MG63 (cell line): ENCODE results near the gene MTHFD1L. TPM values are rescaled to one million over a fixed set of nuclear protein-coding genes. Genes with fewer than 3 reads are reported as not detected.

Experiments used
- DNase-seq: peaks from one replicate; pipeline ENCODE4 v3.0.0-alpha.2; 2020
- H3K27me3 ChIP-seq: fragments of 250-450 bp; sonication (Bioruptor Pico); 2 replicates; pipeline ENCODE4 v1.5.1; 2020; ENCODE audit warnings: mild to moderate bottlenecking, moderate library complexity
- H3K36me3 ChIP-seq: fragments of 250-450 bp; sonication (Bioruptor Pico); 2 replicates; pipeline ENCODE4 v1.5.1; 2020; ENCODE audit warnings: mild to moderate bottlenecking, moderate library complexity
- H3K4me3 ChIP-seq: fragments of 250-450 bp; sonication (Bioruptor Pico); 2 replicates; pipeline ENCODE4 v1.5.1; 2020; ENCODE audit warnings: mild to moderate bottlenecking, moderate library complexity
- H3K9me3 ChIP-seq: fragments of 250-450 bp; sonication (Bioruptor Pico); 2 replicates; pipeline ENCODE4 v1.5.1; 2020; ENCODE audit warnings: mild to moderate bottlenecking, moderate library complexity
- total RNA-seq: library from RNA; depleted of rRNA; stranded (reverse); fragments of >200 nt; shearing (Covaris generic); gene quantifications from 2 replicates; pipeline ENCODE4 v1.2.3, GENCODE V29; 2014; ENCODE audit warnings: low replicate concordance

The MTHFD1L gene
- total RNA-seq, 1 experiment from 2014 or later, result 64.8 TPM

GRCh38 chr6:151139524-151139923, 274.0 kb downstream of the MTHFD1L start:
- H3K36me3 ChIP-seq, result no peaks in the 10 kb centered on the region
- no peaks in the 10 kb centered on the region for H3K27me3 ChIP-seq
- no peak for DNase-seq
- H3K9me3 ChIP-seq, result no peaks in the 10 kb centered on the region
- no peak overlapping the region for H3K4me3 ChIP-seq

- no peak for DNase-seq
- no peaks in the 10 kb centered on the region for H3K9me3 ChIP-seq
- no peaks in the 10 kb centered on the region for H3K36me3 ChIP-seq
- no peaks in the 10 kb centered on the region for H3K27me3 ChIP-seq
- no peak overlapping the region for H3K4me3 ChIP-seq
Measured at GRCh38 chr6:151140767-151141166, 275.3 kb downstream of the MTHFD1L start.

GRCh38 chr6:151141685-151142084, 276.2 kb downstream of the MTHFD1L start:
- H3K4me3 ChIP-seq, result no peak overlapping the region
- H3K27me3 ChIP-seq, result no peaks in the 10 kb centered on the region
- H3K36me3 ChIP-seq, result no peaks in the 10 kb centered on the region
- no peak for DNase-seq
- H3K9me3 ChIP-seq, result no peaks in the 10 kb centered on the region

GRCh38 chr6:151142676-151143075, 277.2 kb downstream of the MTHFD1L start:
- no peak for DNase-seq
- Histone ChIP-seq H3K9me3 (no peaks in the 10 kb centered on the region), H3K36me3 (no peaks in the 10 kb centered on the region), H3K4me3 (no peak overlapping the region), H3K27me3 (no peaks in the 10 kb centered on the region)

GRCh38 chr6:151143337-151143736, 277.8 kb downstream of the MTHFD1L start:
- no peaks in the 10 kb centered on the region for H3K9me3 ChIP-seq
- H3K4me3 ChIP-seq, result no peak overlapping the region
- DNase-seq, result no peak
- no peaks in the 10 kb centered on the region for H3K27me3 ChIP-seq
- no peaks in the 10 kb centered on the region for H3K36me3 ChIP-seq

- no peaks in the 10 kb centered on the region for H3K27me3 ChIP-seq
- no peak overlapping the region for H3K4me3 ChIP-seq
- DNase-seq, result no peak
- H3K9me3 ChIP-seq, result no peaks in the 10 kb centered on the region
- no peaks in the 10 kb centered on the region for H3K36me3 ChIP-seq
Measured at GRCh38 chr6:151143806-151144205, 278.3 kb downstream of the MTHFD1L start.

GRCh38 chr6:151147118-151147832, 281.8 kb downstream of the MTHFD1L start:
- no peaks in the 10 kb centered on the region for H3K36me3 ChIP-seq
- H3K4me3 ChIP-seq, result no peak overlapping the region
- H3K27me3 ChIP-seq, result no peaks in the 10 kb centered on the region
- no peak for DNase-seq
- no peaks in the 10 kb centered on the region for H3K9me3 ChIP-seq

GRCh38 chr6:151148111-151148510, 282.6 kb downstream of the MTHFD1L start:
- no peak for DNase-seq
- Histone ChIP-seq H3K9me3 (no peaks in the 10 kb centered on the region), H3K36me3 (no peaks in the 10 kb centered on the region), H3K4me3 (no peak overlapping the region), H3K27me3 (no peaks in the 10 kb centered on the region)

GRCh38 chr6:151149793-151150192, 284.3 kb downstream of the MTHFD1L start:
- no peak overlapping the region for H3K4me3 ChIP-seq
- no peaks in the 10 kb centered on the region for H3K27me3 ChIP-seq
- no peaks in the 10 kb centered on the region for H3K36me3 ChIP-seq
- no peaks in the 10 kb centered on the region for H3K9me3 ChIP-seq
- no peak for DNase-seq
